Measurements from ENCODE around the gene C2orf68. TPM values are rescaled to one million over a fixed set of nuclear protein-coding genes. Genes with fewer than 3 reads are reported as not detected.
"Not testable (repeated sequence)": the region's sequence is repeated elsewhere in the genome, so short reads cannot be mapped to it uniquely, and the experiment has no call there.

Gene C2orf68
- total RNA-seq, 4 donors from 2014 or later, result 12.3 to 21.0 (median 19.8) TPM

DNA sequence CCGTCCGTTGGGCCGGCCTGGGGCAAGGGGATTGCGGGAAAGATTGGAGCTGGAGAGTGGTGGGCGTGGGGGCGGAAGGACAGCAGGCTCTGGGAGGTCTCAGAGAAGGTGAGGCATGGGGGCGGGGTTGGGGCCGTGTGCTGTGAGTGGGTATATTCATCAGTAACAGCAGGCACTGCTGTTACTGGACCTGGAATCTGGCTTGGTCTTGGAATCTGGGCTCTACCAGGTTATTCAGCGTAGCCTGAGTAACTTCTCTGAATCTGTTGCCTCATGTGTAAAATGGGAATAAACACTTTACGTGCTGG, 15.9 kb downstream of the C2orf68 start:
- H3K4me1 ChIP-seq, result peaks cover 0 to 83% (median 25%) of the 10 kb centered on the region in 3 donors
- H3K36me3 ChIP-seq, result peaks cover 0 to 52% of the 10 kb centered on the region in 2 donors
- TF ChIP-seq, protein P1, sequence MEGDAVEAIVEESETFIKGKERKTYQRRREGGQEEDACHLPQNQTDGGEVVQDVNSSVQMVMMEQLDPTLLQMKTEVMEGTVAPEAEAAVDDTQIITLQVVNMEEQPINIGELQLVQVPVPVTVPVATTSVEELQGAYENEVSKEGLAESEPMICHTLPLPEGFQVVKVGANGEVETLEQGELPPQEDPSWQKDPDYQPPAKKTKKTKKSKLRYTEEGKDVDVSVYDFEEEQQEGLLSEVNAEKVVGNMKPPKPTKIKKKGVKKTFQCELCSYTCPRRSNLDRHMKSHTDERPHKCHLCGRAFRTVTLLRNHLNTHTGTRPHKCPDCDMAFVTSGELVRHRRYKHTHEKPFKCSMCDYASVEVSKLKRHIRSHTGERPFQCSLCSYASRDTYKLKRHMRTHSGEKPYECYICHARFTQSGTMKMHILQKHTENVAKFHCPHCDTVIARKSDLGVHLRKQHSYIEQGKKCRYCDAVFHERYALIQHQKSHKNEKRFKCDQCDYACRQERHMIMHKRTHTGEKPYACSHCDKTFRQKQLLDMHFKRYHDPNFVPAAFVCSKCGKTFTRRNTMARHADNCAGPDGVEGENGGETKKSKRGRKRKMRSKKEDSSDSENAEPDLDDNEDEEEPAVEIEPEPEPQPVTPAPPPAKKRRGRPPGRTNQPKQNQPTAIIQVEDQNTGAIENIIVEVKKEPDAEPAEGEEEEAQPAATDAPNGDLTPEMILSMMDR (IDR thresholded peaks at IDR 0.05), result no peak
- TF ChIP-seq EP300 (IDR thresholded peaks at IDR 0.05) (no peak), POLR2AphosphoS5 (IDR thresholded peaks at IDR 0.05) (no peak), POLR2A (IDR thresholded peaks at IDR 0.05) (no peak)
- peak; percentile 1 for ATAC-seq
- H3K27me3 ChIP-seq, result no peaks in the 10 kb centered on the region
- peak overlapping the region; percentile 72 to 86 for H3K4me3 ChIP-seq
- WGBS, 2 donors (ENCODE audit: low coverage in 1 of 2), result 0 to 2% methylated on average over 1 to 9 of the region's 10 CpGs
- peak overlapping the region; percentile 71 to 97 (median 94) for H3K27ac ChIP-seq
- no peaks in the 10 kb centered on the region for H3K9me3 ChIP-seq

GRCh38 chr2:85595301-85596025, 16.4 kb downstream of the C2orf68 start, which contains the start of gene RNF181:
Gene RNF181 (plus strand): TSS chr2:85595745. CDS start chr2:85595764, 19 bp downstream.
- Histone ChIP-seq H3K4me3 (peak within 1 kb of the TSS; percentile 72 to 86), H3K9me3 (no peaks in the 10 kb centered on the region), H3K36me3 (peaks cover 0 to 47% of the 10 kb centered on the region in 2 donors), H3K27ac (peak within 1 kb of the TSS; percentile 71 to 97 (median 94)), H3K27me3 (no peaks in the 10 kb centered on the region), H3K4me1 (peaks cover 0 to 83% (median 27%) of the 10 kb centered on the region in 3 donors)
- peak; percentile 98 for ATAC-seq
- 0% methylated on average over 3 to 24 of the region's 47 CpGs for WGBS, 2 donors (ENCODE audit: low coverage in 1 of 2)
- TF ChIP-seq POLR2A (IDR thresholded peaks at IDR 0.05) (peak; percentile 73 to 80), EP300 (IDR thresholded peaks at IDR 0.05) (no peak), POLR2AphosphoS5 (IDR thresholded peaks at IDR 0.05) (peak; percentile 67)
- TF ChIP-seq, protein P1 (IDR thresholded peaks at IDR 0.05), result peak in 1 of 4 experiments; percentile 11

GRCh38 chr2:85594715-85595300, 17.1 kb downstream of the C2orf68 start:
- Histone ChIP-seq H3K4me3 (peak overlapping the region; percentile 72 to 86), H3K4me1 (peaks cover 0 to 83% (median 29%) of the 10 kb centered on the region in 3 donors), H3K36me3 (peaks cover 0 to 40% of the 10 kb centered on the region in 2 donors), H3K27ac (peak overlapping the region; percentile 54 to 97 (median 94)), H3K27me3 (no peaks in the 10 kb centered on the region), H3K9me3 (no peaks in the 10 kb centered on the region)
- no peak for TF ChIP-seq POLR2A (IDR thresholded peaks at IDR 0.05)
- TF ChIP-seq POLR2AphosphoS5 (IDR thresholded peaks at IDR 0.05), result no peak
- TF ChIP-seq EP300 (IDR thresholded peaks at IDR 0.05), result no peak
- TF ChIP-seq, protein P1 (IDR thresholded peaks at IDR 0.05), result no peak
- whole genome bisulfite sequencing, 2 donors (ENCODE audit: low coverage in 1 of 2), result 3 to 34% methylated on average over 7 to 8 of the region's 13 CpGs
- no peak for ATAC-seq

DNA sequence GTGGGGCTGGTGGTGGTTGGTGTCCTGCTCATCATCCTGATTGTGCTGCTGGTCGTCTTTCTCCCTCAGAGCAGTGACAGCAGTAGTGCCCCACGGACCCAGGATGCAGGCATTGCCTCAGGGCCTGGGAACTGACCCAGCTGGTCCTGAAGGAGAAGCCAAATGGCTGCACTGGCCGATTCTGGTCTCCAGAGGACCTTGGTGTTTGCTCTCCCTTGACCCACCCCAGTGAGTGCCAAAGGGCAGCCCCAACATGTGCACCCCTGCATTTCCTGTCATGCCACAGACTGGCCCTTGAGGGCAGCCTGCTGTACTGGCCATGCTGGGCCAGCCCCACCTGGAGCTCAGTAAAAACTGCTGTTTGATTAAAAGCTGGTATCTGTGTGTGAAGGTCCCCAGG, 18.8 kb downstream of the C2orf68 start:
- 50% methylated on average over 2 of the region's 3 CpGs; no CpG with 5 or more reads in 1 of the 2 donors for WGBS, 2 donors (ENCODE audit: low coverage in 1 of 2)
- no peak for TF ChIP-seq EP300 (IDR thresholded peaks at IDR 0.05)
- TF ChIP-seq POLR2A (IDR thresholded peaks at IDR 0.05), result no peak
- TF ChIP-seq, protein P1 (IDR thresholded peaks at IDR 0.05), result no peak
- no peak for TF ChIP-seq POLR2AphosphoS5 (IDR thresholded peaks at IDR 0.05)
- H3K9me3 ChIP-seq, result no peaks in the 10 kb centered on the region
- peak overlapping the region in 1 of 4 donors; percentile 11 for H3K27ac ChIP-seq
- peaks cover 0 to 84% (median 42%) of the 10 kb centered on the region in 3 donors for H3K4me1 ChIP-seq
- peaks cover 0 to 23% of the 10 kb centered on the region in 2 donors for H3K36me3 ChIP-seq
- ATAC-seq, result no peak
- H3K4me3 ChIP-seq, result no peak overlapping the region
- H3K27me3 ChIP-seq, result no peaks in the 10 kb centered on the region

GRCh38 chr2:85592299-85592698, 19.6 kb downstream of the C2orf68 start:
- not testable (repeated sequence) for ATAC-seq, H3K4me3 ChIP-seq, H3K9me3 ChIP-seq, H3K27me3 ChIP-seq
- peaks cover 0 to 86% (median 42%) of the 10 kb centered on the region in 3 donors for H3K4me1 ChIP-seq
- H3K27ac ChIP-seq, result peak overlapping the region in 2 of 4 donors; percentile 63 to 74
- peaks cover 0 to 15% of the 10 kb centered on the region in 2 donors for H3K36me3 ChIP-seq
- 85 to 100% methylated on average over 1 to 7 of the region's 9 CpGs for WGBS, 2 donors (ENCODE audit: low coverage in 1 of 2)

All from gastroesophageal sphincter (tissue), 4 donors.